ENCODE results near the gene TNFRSF14. TPM values are rescaled to one million over a fixed set of nuclear protein-coding genes. Genes with fewer than 3 reads are reported as not detected.

TNFRSF14 gene
- total RNA-seq, 2 experiments from 2014 or later, result 120 to 123 TPM

DNA sequence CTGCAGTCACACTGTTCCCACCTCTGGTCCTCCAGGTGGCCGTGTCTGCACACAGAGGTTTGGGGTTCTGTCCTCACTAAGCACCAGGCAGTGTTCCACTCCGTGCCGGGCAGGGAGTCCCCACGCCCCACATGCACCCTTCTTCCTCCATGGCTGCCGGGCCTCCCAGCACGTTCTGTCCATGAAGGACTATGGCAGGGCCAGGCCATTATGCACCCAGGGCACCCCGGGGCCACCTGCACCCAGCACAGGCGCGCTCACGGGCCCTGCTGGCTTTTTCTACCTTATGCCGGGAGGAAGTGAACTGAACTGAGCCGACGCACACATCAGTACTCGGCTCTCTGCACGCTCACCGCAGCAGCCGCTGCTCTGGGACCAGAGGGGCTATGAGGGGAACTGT lies 40.0 kb upstream of the TNFRSF14 start:
- Mint-ChIP-seq H3K4me3 (no peak overlapping the region), H3K27ac (no peak overlapping the region), H3K36me3 (ENCODE audit: low read depth) (peaks cover 14% of the 10 kb centered on the region), H3K9me3 (no peaks in the 10 kb centered on the region), H3K4me1 (ENCODE audit: low read depth) (peaks cover 2% of the 10 kb centered on the region), H3K27me3 (ENCODE audit: low read depth) (no peaks in the 10 kb centered on the region)
- DNase-seq, result no peak
- intact Hi-C loops (cut with micrococcal nuclease), result no loop called here
- CTCF ChIA-PET, result no interaction called here

DNA sequence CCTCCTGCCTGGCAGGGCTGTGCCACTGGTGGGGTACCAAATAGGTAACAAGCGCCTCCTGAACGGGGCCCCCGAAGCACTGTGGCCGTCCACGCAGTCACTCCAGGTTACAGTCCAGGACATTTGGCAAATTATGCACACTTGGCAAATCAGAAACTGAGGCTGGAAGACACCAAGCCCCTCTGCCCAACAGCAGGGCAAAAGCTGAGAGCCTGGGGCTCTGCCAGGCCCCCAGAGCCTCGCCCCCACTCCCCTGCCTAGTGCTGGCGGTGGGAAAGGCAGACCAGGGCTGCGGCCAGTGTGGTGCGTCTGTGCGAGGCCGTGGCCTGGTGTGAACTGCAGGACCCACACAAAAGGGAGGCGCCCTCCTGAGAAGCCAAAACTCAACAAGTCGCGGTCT lies 39.2 kb upstream of the TNFRSF14 start:
- H3K4me1 Mint-ChIP-seq (ENCODE audit: low read depth), result peaks cover 3% of the 10 kb centered on the region
- intact Hi-C loops (cut with micrococcal nuclease), result no loop called here
- CTCF ChIA-PET, result no interaction called here
- H3K27ac Mint-ChIP-seq, result no peak overlapping the region
- H3K9me3 Mint-ChIP-seq, result no peaks in the 10 kb centered on the region
- no peak overlapping the region for H3K4me3 Mint-ChIP-seq
- peaks cover 14% of the 10 kb centered on the region for H3K36me3 Mint-ChIP-seq (ENCODE audit: low read depth)
- DNase-seq, result no peak
- H3K27me3 Mint-ChIP-seq (ENCODE audit: low read depth), result no peaks in the 10 kb centered on the region

DNA sequence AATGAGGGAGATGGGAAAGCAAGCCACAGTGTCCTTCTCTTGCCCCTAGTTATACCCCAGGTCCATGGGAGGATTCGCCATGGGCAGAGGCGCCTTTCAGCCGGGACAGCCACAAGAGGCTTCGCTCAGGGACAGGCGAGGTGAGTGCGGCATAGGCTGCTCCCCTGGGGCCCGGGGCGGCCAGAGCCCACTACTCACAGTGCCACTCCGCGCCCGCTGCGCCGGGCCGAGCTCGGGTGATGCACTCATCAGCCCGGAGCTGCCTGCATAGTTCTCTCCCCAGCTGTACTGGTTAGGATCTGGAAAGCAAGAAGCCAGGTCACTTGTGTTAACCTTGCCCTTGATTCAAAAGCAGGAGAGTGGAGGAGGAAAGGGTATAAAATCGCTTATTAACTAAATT lies 38.2 kb upstream of the TNFRSF14 start:
- intact Hi-C loops (cut with micrococcal nuclease), result no loop called here
- Mint-ChIP-seq H3K4me3 (no peak overlapping the region), H3K4me1 (ENCODE audit: low read depth) (peaks cover 10% of the 10 kb centered on the region), H3K36me3 (ENCODE audit: low read depth) (peaks cover 17% of the 10 kb centered on the region), H3K9me3 (no peaks in the 10 kb centered on the region), H3K27me3 (ENCODE audit: low read depth) (no peaks in the 10 kb centered on the region), H3K27ac (no peak overlapping the region)
- DNase-seq, result no peak
- CTCF ChIA-PET, result no interaction called here

- H3K36me3 Mint-ChIP-seq (ENCODE audit: low read depth), result peaks cover 18% of the 10 kb centered on the region
- no peak for DNase-seq
- H3K9me3 Mint-ChIP-seq, result no peaks in the 10 kb centered on the region
- H3K27me3 Mint-ChIP-seq (ENCODE audit: low read depth), result no peaks in the 10 kb centered on the region
- intact Hi-C loops (cut with micrococcal nuclease), result no loop called here
- peaks cover 16% of the 10 kb centered on the region for H3K4me1 Mint-ChIP-seq (ENCODE audit: low read depth)
- no peak overlapping the region for H3K27ac Mint-ChIP-seq
- H3K4me3 Mint-ChIP-seq, result no peak overlapping the region
- CTCF ChIA-PET, result no interaction called here
Observed at GRCh38 chr1:2518528-2518927, 37.6 kb upstream of the TNFRSF14 start.

- no peaks in the 10 kb centered on the region for H3K27me3 Mint-ChIP-seq (ENCODE audit: low read depth)
- no peak for DNase-seq
- peaks cover 16% of the 10 kb centered on the region for H3K36me3 Mint-ChIP-seq (ENCODE audit: low read depth)
Observed at GRCh38 chr1:2519029-2519685, 37.0 kb upstream of the TNFRSF14 start.

GRCh38 chr1:2519729-2520128 lies 36.4 kb upstream of the TNFRSF14 start:
- Mint-ChIP-seq H3K27me3 (ENCODE audit: low read depth) (no peaks in the 10 kb centered on the region), H3K36me3 (ENCODE audit: low read depth) (peaks cover 16% of the 10 kb centered on the region), H3K27ac (no peak overlapping the region), H3K4me1 (ENCODE audit: low read depth) (peaks cover 26% of the 10 kb centered on the region), H3K4me3 (no peak overlapping the region), H3K9me3 (no peaks in the 10 kb centered on the region)
- no peak for DNase-seq
- CTCF ChIA-PET, result no interaction called here
- intact Hi-C loops (cut with micrococcal nuclease), result no loop called here

More at GRCh38 chr1:2519029-2519685, 37.0 kb upstream of the TNFRSF14 start:
- Mint-ChIP-seq H3K4me1 (ENCODE audit: low read depth) (peaks cover 20% of the 10 kb centered on the region), H3K4me3 (no peak overlapping the region), H3K27ac (no peak overlapping the region), H3K9me3 (no peaks in the 10 kb centered on the region)
- intact Hi-C loops (cut with micrococcal nuclease), result no loop called here
- CTCF ChIA-PET, result no interaction called here

GRCh38 chr1:2520206-2520605 lies 36.0 kb upstream of the TNFRSF14 start:
- no peak for DNase-seq
- no peaks in the 10 kb centered on the region for H3K9me3 Mint-ChIP-seq
- H3K27me3 Mint-ChIP-seq (ENCODE audit: low read depth), result no peaks in the 10 kb centered on the region
- CTCF ChIA-PET, result no interaction called here
- H3K4me1 Mint-ChIP-seq (ENCODE audit: low read depth), result peaks cover 31% of the 10 kb centered on the region
- intact Hi-C loops (cut with micrococcal nuclease), result no loop called here
- H3K27ac Mint-ChIP-seq, result no peak overlapping the region
- H3K4me3 Mint-ChIP-seq, result no peak overlapping the region
- peaks cover 16% of the 10 kb centered on the region for H3K36me3 Mint-ChIP-seq (ENCODE audit: low read depth)

GRCh38 chr1:2520806-2521205 lies 35.4 kb upstream of the TNFRSF14 start:
- no peak overlapping the region for H3K4me3 Mint-ChIP-seq
- H3K9me3 Mint-ChIP-seq, result no peaks in the 10 kb centered on the region
- peaks cover 34% of the 10 kb centered on the region for H3K4me1 Mint-ChIP-seq (ENCODE audit: low read depth)
- no peaks in the 10 kb centered on the region for H3K27me3 Mint-ChIP-seq (ENCODE audit: low read depth)
- no peak overlapping the region for H3K27ac Mint-ChIP-seq
- H3K36me3 Mint-ChIP-seq (ENCODE audit: low read depth), result peaks cover 16% of the 10 kb centered on the region
- no peak for DNase-seq
- intact Hi-C loops (cut with micrococcal nuclease), result no loop called here
- CTCF ChIA-PET, result no interaction called here

GRCh38 chr1:2522230-2522629 lies 33.9 kb upstream of the TNFRSF14 start:
- intact Hi-C loops (cut with micrococcal nuclease), result no loop called here
- no peak for DNase-seq
- H3K27me3 Mint-ChIP-seq (ENCODE audit: low read depth), result no peaks in the 10 kb centered on the region
- no peak overlapping the region for H3K4me3 Mint-ChIP-seq
- CTCF ChIA-PET, result no interaction called here
- H3K36me3 Mint-ChIP-seq (ENCODE audit: low read depth), result peaks cover 13% of the 10 kb centered on the region
- H3K9me3 Mint-ChIP-seq, result no peaks in the 10 kb centered on the region
- H3K4me1 Mint-ChIP-seq (ENCODE audit: low read depth), result peaks cover 39% of the 10 kb centered on the region
- H3K27ac Mint-ChIP-seq, result peak overlapping the region; percentile 97

DNA sequence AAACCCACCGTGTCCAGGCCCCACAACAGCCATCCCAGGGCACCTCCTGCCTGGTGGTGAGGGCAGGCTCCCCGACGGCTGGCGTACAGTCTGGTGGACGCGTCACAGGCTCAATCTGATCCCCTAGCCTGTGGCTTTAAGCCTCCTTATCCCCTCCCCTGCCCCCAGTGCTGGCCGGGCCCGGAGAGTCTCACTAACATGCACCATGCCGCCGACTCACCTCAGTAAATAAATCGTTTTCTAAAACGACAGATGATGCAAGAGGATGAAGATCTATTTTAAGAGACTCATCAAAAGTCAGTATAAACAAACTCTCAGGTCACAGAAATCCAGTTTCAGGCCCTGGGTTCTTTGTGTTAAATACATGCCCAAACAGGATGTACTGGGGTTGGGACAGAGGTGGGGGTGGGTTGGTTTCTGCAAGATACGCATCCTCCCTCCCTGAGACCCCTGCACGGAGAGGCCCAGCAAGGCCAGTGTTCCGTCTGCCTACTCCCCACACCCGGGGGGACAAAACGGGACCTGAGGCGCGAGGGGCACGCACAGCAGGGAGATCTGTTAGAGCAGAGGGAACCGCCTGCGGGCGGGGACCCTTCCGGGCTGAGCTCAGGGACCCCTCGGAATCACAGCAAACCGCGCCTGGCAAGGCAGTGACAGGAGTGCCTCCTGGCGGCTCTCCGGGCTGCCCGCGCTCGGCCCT lies 32.8 kb upstream of the TNFRSF14 start:
- peak overlapping the region; percentile 87 for H3K4me3 Mint-ChIP-seq
- peaks cover 13% of the 10 kb centered on the region for H3K36me3 Mint-ChIP-seq (ENCODE audit: low read depth)
- CTCF ChIA-PET, result interaction anchor here (1.1 to 2.1 kb wide), 5 partner anchors 24 to 110 kb away, joined by 3 to 10 read pairs (median 5); no protein-coding TSS in a partner anchor
- no peaks in the 10 kb centered on the region for H3K9me3 Mint-ChIP-seq
- peaks cover 39% of the 10 kb centered on the region for H3K4me1 Mint-ChIP-seq (ENCODE audit: low read depth)
- H3K27me3 Mint-ChIP-seq (ENCODE audit: low read depth), result no peaks in the 10 kb centered on the region
- intact Hi-C loops (cut with micrococcal nuclease), result no loop called here
- peak overlapping the region; percentile 97 for H3K27ac Mint-ChIP-seq
- DNase-seq, result peak; percentile 64

DNA sequence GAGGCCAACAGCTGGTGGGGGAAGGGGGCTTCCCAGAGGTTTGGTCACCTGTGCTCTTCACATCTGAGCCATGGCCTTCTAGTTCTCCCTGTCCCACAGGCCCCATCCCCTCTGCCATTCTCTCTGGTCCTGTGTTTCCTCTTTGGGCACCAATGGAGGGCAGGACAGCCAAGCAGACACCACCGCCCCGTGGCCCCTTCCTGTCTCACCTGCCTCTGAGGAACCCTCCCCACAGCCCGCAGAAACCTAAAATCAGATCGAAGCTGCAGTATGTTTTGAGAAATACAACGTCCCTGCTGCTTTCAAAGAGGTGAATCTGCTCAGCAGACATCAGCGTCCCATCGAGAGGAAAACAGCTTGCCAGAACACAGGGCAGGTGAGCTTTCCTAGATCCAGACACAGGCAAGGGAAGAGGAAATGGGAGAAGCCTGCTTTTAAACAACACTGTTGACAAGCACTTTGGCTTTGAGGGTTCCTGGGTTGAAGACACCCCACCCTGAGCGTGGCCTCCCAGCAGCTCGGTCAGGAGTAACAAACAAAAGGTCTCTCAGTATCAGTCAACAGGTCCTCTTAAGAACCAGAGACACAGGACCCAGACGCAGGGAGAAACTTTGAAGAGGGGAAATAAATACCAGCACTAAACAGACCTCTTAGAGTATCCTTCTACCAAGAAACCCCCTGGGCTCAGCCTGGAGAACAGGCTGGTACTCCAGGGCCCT lies 32.1 kb upstream of the TNFRSF14 start:
- DNase-seq, result peak; percentile 66
- intact Hi-C loops (cut with micrococcal nuclease), result no loop called here
- Mint-ChIP-seq H3K4me1 (ENCODE audit: low read depth) (peaks cover 44% of the 10 kb centered on the region), H3K27ac (peak overlapping the region; percentile 97), H3K36me3 (ENCODE audit: low read depth) (peaks cover 11% of the 10 kb centered on the region), H3K9me3 (no peaks in the 10 kb centered on the region), H3K27me3 (ENCODE audit: low read depth) (no peaks in the 10 kb centered on the region), H3K4me3 (peak overlapping the region; percentile 87)
- CTCF ChIA-PET, result interaction anchor here (0.6 to 2.1 kb wide), 8 partner anchors 10 to 1118 kb away, joined by 3 to 10 read pairs (median 3); no protein-coding TSS in a partner anchor

DNA sequence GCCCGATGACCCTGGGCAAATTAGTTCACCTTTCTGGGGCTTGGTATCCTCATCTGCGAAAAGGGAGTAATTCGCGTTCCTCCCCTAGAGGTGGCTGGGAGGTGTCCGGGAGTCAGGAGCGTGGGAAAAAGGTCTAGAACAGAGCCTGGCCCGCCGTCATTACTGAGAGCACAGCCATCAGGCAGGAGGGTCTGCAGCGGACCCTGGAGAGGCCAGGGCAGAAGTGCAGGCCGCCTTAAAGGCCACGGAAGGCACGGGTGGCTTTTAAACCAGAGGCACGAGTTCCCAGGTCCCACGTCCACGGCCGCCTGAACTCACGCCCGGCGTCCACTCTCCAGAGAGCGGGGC lies 30.6 kb upstream of the TNFRSF14 start:
- DNase-seq, result no peak
- H3K9me3 Mint-ChIP-seq, result no peaks in the 10 kb centered on the region
- peak overlapping the region; percentile 87 for H3K4me3 Mint-ChIP-seq
- peak overlapping the region; percentile 97 for H3K27ac Mint-ChIP-seq
- H3K4me1 Mint-ChIP-seq (ENCODE audit: low read depth), result peaks cover 45% of the 10 kb centered on the region
- intact Hi-C loops (cut with micrococcal nuclease), result loop anchor here (5.0 kb wide), 1 partner anchor 328 kb away; no protein-coding TSS in a partner anchor
- CTCF ChIA-PET, result interaction anchor here (2.1 kb wide), 1 partner anchor 22 kb away, joined by 10 read pairs; no protein-coding TSS in a partner anchor
- H3K27me3 Mint-ChIP-seq (ENCODE audit: low read depth), result no peaks in the 10 kb centered on the region
- H3K36me3 Mint-ChIP-seq (ENCODE audit: low read depth), result peaks cover 9% of the 10 kb centered on the region

Data from activated naive CD4-positive, alpha-beta T cell treated with anti-CD3 and anti-CD28 coated beads for 36 hours (primary cell).